ENCODE results near the gene RILPL1.

Gene RILPL1

DNA sequence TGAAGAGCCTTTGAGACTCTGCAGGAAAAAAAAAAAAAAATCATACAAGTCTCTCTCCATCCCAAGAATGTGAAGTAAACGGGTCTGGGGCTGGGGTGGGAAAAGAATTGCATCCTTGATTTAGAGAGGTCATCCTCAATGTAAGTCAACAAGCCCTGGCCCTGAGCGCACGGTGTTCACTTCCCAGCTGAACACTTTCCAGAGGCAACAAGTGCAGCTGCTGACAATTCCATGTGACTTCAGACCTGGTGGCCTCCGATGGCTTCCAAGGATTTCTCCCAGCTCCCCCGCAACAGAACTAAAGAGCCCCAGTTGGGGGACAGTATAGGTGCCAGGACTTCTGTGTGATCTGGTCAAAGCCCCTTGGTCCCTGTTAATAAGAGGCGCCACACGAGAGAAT, 2.4 kb downstream of the RILPL1 start:
- TF ChIP-seq, protein P1, sequence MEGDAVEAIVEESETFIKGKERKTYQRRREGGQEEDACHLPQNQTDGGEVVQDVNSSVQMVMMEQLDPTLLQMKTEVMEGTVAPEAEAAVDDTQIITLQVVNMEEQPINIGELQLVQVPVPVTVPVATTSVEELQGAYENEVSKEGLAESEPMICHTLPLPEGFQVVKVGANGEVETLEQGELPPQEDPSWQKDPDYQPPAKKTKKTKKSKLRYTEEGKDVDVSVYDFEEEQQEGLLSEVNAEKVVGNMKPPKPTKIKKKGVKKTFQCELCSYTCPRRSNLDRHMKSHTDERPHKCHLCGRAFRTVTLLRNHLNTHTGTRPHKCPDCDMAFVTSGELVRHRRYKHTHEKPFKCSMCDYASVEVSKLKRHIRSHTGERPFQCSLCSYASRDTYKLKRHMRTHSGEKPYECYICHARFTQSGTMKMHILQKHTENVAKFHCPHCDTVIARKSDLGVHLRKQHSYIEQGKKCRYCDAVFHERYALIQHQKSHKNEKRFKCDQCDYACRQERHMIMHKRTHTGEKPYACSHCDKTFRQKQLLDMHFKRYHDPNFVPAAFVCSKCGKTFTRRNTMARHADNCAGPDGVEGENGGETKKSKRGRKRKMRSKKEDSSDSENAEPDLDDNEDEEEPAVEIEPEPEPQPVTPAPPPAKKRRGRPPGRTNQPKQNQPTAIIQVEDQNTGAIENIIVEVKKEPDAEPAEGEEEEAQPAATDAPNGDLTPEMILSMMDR (conservative IDR thresholded peaks at IDR 0.05; ENCODE audit: low read depth, low read length) = no peak
- H3K27ac ChIP-seq = no peak overlapping the region
- no peak overlapping the region for H3K4me3 ChIP-seq (IDR thresholded peaks at IDR 0.05; ENCODE audit: insufficient read depth, low read depth, low read length)
- H3K4me1 ChIP-seq (ENCODE audit: low read depth, poor library complexity, severe bottlenecking) = peaks cover 14% of the 10 kb centered on the region
- no peak overlapping the region for H3K4me2 ChIP-seq
- no peaks in the 10 kb centered on the region for H3K79me2 ChIP-seq (ENCODE audit: insufficient read depth, low read depth)
- no peaks in the 10 kb centered on the region for H4K20me1 ChIP-seq (ENCODE audit: insufficient read depth)
- H2AFZ ChIP-seq (ENCODE audit: low read depth) = no peak overlapping the region
- no peaks in the 10 kb centered on the region for H3K36me3 ChIP-seq (ENCODE audit: insufficient read depth)
- H3K27me3 ChIP-seq (ENCODE audit: insufficient read depth, low read depth) = no peaks in the 10 kb centered on the region
- no peak overlapping the region for H3K9ac ChIP-seq

DNA sequence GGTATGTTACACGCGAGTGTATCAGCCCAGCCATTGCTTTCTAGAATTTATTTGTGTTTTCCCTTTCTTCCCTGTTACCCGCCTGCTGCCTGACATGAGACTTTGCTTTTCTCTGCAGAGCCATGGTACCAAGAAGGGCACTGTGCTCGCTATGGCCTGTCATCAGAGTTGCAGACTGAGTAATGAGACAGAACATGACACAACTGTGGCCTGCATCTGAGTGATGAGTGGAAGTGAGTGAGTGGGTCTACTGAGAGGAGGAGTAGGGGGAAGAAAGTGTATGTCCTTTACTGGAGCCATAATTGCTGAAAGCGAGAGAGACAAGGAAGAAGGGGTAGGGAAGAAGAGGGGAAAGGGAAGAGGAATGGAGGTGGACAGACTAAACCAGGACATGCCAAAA, 2.9 kb downstream of the RILPL1 start:
- Histone ChIP-seq H3K4me2 (no peak overlapping the region), H3K4me3 (IDR thresholded peaks at IDR 0.05; ENCODE audit: insufficient read depth, low read depth, low read length) (no peak overlapping the region), H3K27me3 (ENCODE audit: insufficient read depth, low read depth) (no peaks in the 10 kb centered on the region), H3K27ac (no peak overlapping the region), H3K9ac (no peak overlapping the region), H3K4me1 (ENCODE audit: low read depth, poor library complexity, severe bottlenecking) (peaks cover 14% of the 10 kb centered on the region), H3K36me3 (ENCODE audit: insufficient read depth) (no peaks in the 10 kb centered on the region), H3K79me2 (ENCODE audit: insufficient read depth, low read depth) (no peaks in the 10 kb centered on the region), H2AFZ (ENCODE audit: low read depth) (no peak overlapping the region), H4K20me1 (ENCODE audit: insufficient read depth) (no peaks in the 10 kb centered on the region)
- TF ChIP-seq, protein P1 (conservative IDR thresholded peaks at IDR 0.05; ENCODE audit: low read depth, low read length) = no peak

DNA sequence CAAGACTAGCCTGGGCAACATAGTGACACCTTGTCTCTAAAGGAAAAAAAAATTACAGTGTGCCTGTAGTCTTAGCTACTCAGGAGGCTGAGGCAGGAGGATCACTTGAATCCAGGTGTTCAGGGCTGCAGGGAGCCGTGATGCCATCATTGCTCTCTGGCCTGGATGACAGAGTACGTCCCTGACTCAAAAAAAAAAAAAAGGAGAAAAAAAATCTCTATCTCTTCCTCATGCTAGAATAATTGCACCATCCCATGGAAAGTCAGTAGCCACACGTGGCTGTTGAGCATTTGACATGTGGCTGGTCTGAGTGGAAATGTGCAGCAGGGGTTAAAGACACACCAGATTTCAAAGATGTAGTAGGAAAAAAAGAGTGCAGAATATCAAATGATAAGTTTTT, 3.8 kb downstream of the RILPL1 start:
- Histone ChIP-seq H3K79me2 (ENCODE audit: insufficient read depth, low read depth) (no peaks in the 10 kb centered on the region), H4K20me1 (ENCODE audit: insufficient read depth) (no peaks in the 10 kb centered on the region), H2AFZ (ENCODE audit: low read depth) (no peak overlapping the region), H3K4me2 (no peak overlapping the region), H3K36me3 (ENCODE audit: insufficient read depth) (no peaks in the 10 kb centered on the region), H3K4me1 (ENCODE audit: low read depth, poor library complexity, severe bottlenecking) (peaks cover 14% of the 10 kb centered on the region), H3K4me3 (IDR thresholded peaks at IDR 0.05; ENCODE audit: insufficient read depth, low read depth, low read length) (no peak overlapping the region), H3K27me3 (ENCODE audit: insufficient read depth, low read depth) (no peaks in the 10 kb centered on the region), H3K9ac (no peak overlapping the region), H3K27ac (no peak overlapping the region)
- TF ChIP-seq, protein P1 (conservative IDR thresholded peaks at IDR 0.05; ENCODE audit: low read depth, low read length) = no peak

DNA sequence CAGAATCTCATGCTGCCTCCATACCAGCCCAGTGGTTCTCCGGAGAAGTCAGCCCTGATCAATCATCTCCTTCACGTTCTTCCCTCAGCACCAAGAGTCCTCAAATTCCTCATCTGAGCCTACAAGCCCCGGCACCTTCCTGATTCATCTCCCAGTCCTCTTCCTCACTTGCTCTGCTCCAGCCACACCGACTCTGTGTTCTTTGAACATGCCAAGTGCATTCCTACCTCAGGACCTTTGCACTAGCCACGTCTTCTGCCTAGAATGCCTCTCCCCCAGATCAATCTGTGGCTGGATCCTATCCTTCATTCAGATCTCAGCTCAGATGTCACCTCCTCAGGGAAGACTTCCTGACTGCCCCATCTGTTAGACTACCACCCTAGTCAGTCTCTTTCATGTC, 4.7 kb downstream of the RILPL1 start:
- H3K27me3 ChIP-seq (ENCODE audit: insufficient read depth, low read depth) = no peaks in the 10 kb centered on the region
- H3K4me3 ChIP-seq (IDR thresholded peaks at IDR 0.05; ENCODE audit: insufficient read depth, low read depth, low read length) = no peak overlapping the region
- H3K4me2 ChIP-seq = no peak overlapping the region
- TF ChIP-seq, protein P1 (conservative IDR thresholded peaks at IDR 0.05; ENCODE audit: low read depth, low read length) = no peak
- H3K9ac ChIP-seq = no peak overlapping the region
- H3K4me1 ChIP-seq (ENCODE audit: low read depth, poor library complexity, severe bottlenecking) = peaks cover 14% of the 10 kb centered on the region
- H3K27ac ChIP-seq = no peak overlapping the region
- no peaks in the 10 kb centered on the region for H3K36me3 ChIP-seq (ENCODE audit: insufficient read depth)
- H3K79me2 ChIP-seq (ENCODE audit: insufficient read depth, low read depth) = no peaks in the 10 kb centered on the region
- H2AFZ ChIP-seq (ENCODE audit: low read depth) = no peak overlapping the region
- H4K20me1 ChIP-seq (ENCODE audit: insufficient read depth) = no peaks in the 10 kb centered on the region
